Sigmoid colon (tissue), 4 donors: ENCODE measurements around the gene PEAK1.

Experiments used
- CTCF ChIP-seq, 4 experiments: fragments of 450-650 bp in 3 of 4; fragments of 200-600 bp in 1 of 4; IDR thresholded peaks; one replicate each; pipeline ENCODE4 v1.5.1; 2016 to 2019; ENCODE audit warnings: antibody characterized with exemption in 4 of 4, mild to moderate bottlenecking in 3 of 4, moderate library complexity in 2 of 4
- POLR2A ChIP-seq, 2 donors: fragments of 450-650 bp; IDR thresholded peaks; one replicate each; pipeline ENCODE4 v1.6.1; 2016; ENCODE audit warnings: antibody characterized with exemption in 2 of 2, mild to moderate bottlenecking in 2 of 2, moderate library complexity in 2 of 2
- POLR2AphosphoS5 ChIP-seq, 4 donors: sonication (generic); formaldehyde crosslinking; IDR thresholded peaks; one replicate each; pipeline ENCODE4 v1.6.1; 2017; ENCODE audit warnings: antibody characterized with exemption in 4 of 4

GRCh38 chr15:77052556-77052955, 367.3 kb downstream of the PEAK1 start:
- TF ChIP-seq CTCF (IDR thresholded peaks at IDR 0.05) (no peak), POLR2A (IDR thresholded peaks at IDR 0.05) (no peak), POLR2AphosphoS5 (IDR thresholded peaks at IDR 0.05) (no peak)
